SKM-1 (cell line): ENCODE measurements around the gene EFNA1.
"Not testable (repeated sequence)": the region's sequence is repeated elsewhere in the genome, so short reads cannot be mapped to it uniquely, and the experiment has no call there.

Experiments
- DNase-seq: peaks from one replicate; lab custom pipeline; 2025; ENCODE audit not compliant: unreplicated experiment; lab: John Stamatoyannopoulos, UW

Gene EFNA1

DNA sequence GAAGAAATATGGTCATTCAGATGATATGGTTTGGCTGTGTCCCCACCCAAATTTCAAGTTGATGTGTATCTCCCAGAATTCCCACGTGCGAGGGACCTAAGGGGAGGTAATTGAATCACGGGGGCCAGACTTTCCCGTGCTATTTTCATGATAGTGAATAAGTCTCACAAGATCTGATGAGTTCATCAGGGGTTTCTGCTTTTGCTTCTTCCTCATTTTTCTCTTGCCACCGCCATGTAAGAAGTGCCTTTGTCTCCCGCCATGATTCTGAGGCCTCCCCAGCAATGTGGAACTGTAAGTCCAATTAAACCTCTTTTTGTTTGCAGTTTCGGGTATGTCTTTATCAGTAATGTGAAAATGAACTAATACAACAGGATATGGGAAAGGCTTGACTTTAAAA lies 14.1 kb downstream of the EFNA1 start:
- DNase-seq: no peak

DNA sequence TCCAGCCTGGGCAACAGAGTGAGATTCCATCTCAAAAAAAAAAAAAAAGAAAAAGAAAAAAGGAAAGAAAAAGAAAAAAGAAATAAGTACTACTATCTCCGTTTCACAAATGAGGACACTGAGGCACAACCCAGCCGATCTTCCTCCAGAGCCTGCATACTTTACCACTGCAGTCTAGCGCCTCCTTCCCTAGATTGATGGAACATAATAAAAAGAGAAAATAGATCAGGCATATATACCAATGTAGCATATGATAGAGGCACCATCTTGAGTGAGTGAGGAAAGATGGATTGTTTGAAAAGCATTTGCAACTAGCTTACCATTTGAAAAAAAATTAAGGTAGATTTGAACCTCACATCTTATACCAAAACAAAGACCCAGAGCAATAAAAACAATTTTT lies 17.8 kb downstream of the EFNA1 start:
- no peak for DNase-seq

DNA sequence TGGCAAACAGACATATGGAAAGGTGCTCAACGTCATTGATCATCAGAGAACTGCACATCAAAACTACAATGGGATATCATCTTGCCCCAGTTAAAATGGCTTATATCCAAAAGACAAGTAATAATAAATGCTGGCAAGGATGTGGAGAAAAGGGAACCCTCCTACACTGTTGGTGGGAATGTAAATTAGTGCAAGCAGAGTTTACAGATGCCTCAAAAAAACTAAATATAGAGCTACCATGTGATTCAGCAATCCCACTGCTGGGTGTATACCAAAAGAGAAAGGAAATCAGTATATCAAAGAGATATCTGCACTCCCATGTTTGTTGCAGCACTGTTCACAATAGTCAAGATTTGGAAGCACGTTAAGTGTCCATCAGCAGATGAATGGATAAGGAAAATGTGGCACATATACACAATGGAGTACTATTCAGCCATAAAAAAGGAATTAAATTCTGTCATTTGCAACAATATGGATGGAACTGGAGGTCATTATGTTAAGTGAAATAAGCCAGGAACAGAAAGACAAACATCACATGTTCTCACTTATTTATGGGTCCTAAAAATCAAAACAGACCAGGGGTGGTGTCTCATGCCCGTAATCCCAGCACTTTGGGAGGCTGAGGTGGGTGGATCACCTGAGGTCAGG lies 28.4 kb downstream of the EFNA1 start:
- DNase-seq: not testable (repeated sequence)

DNA sequence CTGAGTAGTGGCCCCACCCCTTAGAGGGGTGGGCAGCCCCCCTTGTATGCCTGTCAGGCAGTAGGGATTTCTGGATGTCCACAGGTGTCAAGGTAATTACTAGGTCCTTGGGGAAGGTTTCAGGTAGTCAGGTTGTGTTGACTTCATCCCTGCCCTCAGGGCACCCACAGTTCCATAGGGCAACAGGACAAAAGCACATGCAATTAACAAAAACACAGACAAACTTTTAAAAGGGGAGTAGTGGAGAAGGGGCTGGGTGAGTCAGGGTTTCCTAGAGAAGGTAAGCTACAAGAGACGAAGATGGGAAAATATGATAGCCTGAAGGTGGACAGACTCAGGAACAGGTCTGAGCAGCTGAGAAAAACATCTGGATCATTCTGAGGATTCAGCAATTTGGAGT lies 31.3 kb downstream of the EFNA1 start:
- DNase-seq: no peak

DNA sequence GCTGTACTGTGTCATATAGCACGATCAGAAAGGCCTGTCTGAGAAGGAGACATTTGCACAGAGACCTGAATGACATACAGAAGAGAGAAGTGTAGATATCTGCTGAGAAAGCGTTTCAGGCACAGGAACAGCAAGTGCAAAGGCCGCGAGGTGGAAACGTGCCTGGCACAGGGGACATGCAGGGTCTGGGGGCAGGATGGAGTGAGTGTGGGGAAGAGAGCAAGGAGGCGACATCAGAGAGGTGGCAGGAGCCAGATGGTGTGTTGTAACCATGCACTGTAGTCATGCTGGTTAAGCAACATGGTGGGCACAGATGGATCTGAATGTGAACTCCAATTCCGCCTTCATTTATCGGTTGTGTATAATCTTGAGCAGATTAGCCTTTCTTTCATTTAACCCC lies 32.5 kb downstream of the EFNA1 start:
- no peak for DNase-seq

DNA sequence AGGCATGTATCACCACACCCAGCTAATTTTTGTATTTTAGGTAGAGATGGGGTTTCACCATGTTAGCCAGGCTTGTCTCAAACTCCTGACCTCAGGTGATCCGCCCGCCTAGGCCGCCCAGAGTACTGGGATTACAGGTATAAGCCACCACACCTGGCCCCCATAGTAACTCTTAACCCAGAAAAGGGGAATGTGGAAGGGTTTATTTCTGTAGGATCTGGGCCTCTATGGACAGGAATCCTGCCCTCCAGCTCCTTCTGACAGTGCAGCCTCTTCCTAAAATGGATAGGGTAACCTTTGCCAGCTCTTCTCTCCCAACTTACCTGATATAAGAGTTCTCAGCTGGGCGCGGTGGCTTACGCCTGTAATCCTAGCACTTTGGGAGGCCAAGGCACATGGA lies 35.0 kb downstream of the EFNA1 start:
- not testable (repeated sequence) for DNase-seq

DNA sequence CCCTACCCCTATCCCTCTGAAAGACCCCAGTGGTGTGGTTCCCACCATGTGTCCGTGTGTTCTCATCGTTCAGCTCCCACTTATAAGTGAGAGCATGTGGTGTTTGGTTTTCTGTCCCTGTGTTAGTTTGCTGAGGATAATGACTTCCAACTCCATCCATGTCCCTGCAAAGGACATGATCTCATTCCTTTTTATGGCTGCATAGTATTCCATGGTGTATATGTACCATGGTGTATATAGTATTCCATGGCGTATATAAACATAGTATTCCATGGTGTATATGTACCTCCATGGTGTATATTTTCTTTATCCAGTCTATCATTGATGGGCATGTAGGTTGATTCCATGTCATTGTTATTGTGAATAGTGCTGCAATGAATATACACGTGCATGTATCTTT lies 36.1 kb downstream of the EFNA1 start:
- DNase-seq: not testable (repeated sequence)

DNA sequence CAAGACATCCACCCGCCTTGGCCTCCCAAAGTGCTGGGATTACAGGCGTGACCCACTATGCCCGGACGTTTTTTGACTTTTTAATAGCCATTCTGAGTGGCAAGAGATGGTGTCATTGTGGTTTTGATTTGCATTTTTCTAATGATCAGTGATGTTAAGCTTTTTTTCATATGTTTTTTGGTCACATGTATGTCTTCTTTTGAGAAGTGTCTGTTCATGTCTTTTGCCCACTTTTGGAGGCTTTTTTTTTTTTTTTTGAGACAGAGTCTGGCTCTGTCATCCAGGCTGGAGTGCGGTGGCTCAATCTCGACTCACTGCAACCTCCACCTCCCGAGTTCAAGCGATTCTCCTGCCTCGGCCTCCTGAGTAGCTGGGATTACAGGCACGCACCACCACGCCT lies 36.9 kb downstream of the EFNA1 start:
- not testable (repeated sequence) for DNase-seq

DNA sequence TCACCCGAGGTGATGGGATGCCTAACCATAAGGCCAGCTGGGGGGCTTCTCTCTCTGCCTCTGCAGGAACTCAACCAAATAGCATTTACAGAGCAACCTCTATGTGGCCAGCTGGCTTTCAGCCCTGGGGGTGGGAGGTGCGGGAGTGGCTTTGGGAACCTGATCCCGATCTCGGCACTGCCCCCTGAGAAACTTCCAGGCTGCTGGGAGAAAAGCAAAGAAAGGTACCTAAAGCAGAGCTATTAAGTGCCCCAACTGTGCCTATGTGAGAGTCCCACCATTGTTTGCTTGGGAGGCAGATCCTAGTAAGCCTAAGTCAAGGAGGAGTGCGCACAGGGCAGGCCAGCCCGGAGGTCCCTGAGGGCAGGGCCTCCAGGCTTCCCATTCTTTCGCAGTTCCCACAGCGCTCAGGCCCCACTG lies 38.4 kb downstream of the EFNA1 start:
- no peak for DNase-seq

DNA sequence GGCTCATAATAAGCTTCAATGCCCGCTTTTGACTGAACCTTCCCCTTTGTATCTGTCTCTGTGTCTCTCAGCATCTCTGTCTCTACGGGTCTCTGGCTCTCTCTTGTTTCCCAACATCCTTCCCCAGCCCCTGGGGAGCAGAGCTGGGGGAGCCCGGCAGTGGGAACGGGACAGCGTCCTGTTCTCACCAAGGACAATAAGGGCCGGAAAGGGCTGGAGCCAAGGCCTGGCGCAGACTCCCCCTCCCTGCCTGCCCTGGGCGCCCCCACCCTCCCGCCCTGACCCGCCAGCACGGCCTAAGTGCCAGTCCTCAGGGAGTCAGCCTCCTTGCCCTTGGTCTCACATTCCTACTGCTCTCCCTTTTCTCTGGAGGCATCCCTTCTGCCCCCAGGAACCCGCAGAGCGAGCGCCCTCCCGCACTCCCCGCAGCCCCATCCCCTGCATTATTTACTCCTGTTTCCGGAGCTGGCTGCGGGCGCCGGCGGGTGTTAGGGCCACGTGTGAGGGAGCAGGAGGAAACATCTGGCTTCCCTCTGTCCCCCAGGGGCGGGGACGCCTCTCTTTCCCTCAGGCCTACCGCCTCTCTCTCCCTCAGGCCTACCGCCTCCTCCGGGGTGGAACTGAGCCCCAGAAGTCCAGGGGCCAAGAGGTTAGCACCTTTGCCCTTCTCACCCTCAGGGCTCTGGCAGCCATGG lies 38.9 kb downstream of the EFNA1 start:
- no peak for DNase-seq

DNA sequence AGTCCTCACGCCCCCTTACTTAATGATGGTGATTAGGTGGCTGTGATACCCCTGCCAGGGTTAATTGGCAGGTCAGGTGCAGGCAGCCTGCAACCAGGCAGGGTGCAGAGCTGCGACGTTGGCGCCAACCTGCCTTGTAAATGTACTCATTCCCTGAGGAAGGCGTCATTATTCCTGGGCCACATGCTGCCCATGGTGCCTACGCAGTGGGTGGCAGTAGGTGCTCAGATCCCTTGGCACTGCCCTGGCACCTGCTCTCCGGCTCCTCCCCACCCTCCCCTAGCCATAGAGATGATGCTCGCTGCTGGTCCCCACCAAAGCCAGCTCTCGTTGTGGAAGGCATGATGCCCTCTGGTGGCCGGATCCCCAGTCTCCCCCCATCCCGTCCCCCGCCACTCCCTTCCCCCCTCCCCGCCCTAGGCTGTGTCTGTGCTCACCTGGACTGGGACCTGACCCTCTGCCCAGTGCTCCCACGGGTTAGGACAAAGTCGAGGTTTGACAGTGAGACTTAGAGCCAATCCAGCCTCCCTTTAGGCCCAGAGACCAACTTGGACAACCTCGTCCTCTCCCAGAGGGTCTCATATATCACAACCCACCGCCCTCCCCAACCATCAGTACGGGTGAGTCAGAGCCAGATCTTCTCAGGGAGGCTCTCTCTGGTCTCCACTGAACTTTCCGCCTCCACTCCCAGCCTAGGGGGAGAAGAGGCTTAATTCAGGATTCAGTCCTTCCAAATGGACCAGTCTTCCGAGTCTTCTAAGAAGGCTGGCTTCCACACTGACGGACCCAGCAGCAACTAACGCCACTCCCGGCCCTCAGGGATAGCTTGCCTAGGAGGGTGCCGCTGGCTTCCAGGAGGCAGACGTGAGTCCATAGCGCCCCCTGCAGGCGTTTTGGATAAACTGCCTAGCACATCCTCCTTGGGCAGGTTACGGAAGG lies 39.8 kb downstream of the EFNA1 start:
- DNase-seq: peak; percentile 92

DNA sequence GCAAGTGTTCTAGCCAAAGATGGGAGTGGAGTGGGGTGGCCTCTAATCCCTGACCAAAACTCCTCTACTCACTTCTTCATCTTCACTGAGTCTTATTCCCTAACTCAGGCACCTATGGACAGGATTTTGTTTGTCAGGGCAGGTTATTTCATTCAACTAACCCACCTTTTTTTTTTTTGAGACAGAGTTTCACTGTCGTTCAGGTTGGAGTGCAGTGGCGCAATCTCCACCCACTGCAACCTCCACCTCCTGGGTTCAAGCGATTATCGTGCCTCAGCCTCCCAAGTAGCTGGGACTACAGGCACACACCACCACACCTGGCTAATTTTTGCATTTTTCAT lies 40.4 kb downstream of the EFNA1 start:
- not testable (repeated sequence) for DNase-seq

DNA sequence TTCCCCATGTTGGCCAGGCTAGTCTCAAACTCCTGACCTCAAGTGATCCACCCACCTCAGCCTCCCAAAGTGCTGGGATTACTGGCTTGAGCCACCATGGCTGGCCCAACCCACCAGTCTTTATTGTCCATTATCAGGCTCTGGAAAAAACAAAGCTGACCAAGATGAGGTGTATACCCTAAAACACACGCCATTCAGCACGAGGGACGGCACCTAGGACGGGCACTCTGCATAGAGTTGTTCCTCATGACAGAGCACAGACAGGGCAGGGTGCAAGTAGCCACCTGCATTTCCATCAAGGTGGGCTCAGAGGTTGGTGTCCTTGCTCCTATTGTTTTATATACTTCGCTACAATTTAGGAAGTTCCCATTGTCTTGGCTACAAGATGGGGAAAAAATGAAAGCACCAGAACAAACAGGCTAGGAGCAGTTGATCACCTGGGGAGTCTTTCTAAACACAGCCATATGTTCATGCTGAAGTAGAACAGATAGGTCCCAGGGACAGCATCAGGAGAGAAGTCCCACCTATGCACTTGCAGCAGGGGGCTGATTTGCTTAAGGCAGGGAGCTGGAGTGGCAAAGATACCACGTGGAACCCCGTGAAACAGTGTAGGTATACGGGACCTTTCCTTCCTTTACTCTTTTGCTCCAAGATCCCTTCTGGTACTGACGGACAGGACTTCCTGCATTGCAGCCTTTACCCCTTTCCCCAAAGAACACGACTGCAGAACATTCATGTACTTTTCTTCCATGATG lies 41.0 kb downstream of the EFNA1 start:
- DNase-seq: no peak

DNA sequence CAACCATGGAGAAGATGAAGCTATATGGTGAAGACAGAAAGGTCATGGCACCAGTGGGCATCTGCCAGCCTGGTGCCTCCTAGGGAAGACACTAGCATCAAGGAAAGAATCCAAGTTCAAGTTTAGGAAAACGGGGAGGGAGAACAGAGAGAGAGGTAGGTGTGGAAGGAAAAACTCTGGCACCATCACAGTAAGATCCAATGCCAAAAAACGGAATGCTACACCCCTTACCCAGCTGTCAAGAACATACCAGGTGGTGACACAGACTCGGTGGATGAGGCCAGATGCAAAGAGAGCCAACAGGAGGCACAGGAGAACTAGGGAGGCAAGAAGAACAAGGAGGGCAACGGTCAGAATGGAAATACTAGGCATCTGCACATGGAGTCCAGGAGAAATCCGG lies 41.9 kb downstream of the EFNA1 start:
- DNase-seq: no peak

DNA sequence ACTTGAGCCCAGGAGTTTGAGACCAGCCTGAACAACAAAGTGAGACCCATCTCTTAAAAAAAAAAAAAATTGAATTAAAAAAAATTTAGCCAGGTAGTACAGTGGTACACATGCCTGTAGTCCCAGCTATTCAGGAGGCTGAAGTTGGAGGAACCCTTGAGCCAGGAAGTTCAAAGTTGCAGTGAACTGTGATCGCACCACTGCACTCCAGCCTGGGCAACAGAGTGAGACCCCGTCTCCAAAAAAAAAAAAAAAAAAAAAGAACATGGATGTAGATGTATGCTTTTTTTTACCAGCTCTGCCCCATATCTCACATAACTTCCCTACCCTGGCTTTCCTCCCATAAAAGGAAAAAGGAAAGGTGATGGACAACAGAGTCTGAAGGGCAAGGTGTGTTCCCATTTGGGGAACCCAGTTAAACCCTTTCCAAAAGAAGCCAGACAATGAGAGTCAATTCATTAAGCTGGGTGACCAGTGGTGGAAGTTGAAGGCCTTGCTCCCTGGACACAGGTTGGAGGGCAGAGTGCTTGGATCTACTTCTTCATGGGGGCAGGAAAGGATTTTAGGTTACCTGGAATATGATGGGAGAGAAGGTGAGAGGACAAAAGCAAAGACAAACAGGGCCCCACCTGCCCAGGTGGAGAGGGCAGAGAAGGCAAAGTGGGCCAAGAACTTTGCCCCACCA lies 42.6 kb downstream of the EFNA1 start:
- no peak for DNase-seq

DNA sequence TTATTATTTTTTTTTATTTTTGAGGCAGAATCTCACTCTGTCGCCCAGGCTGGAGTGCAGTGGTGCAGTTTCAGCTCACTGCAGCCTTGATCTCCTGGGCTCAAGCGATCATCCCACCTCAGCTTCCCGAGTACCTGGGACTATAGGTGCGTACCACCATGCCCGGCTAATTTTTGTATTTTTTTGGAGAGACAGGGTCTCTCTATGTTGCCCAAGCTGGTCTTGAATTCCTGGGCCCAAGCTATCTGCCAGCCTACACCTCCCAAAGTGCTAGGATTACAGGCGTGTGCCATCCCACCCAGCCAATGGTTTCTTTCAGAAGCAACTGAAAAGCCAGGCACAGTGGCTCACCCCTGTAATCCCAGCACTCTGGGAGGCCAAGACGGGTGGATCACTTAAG lies 43.1 kb downstream of the EFNA1 start:
- no peak for DNase-seq

DNA sequence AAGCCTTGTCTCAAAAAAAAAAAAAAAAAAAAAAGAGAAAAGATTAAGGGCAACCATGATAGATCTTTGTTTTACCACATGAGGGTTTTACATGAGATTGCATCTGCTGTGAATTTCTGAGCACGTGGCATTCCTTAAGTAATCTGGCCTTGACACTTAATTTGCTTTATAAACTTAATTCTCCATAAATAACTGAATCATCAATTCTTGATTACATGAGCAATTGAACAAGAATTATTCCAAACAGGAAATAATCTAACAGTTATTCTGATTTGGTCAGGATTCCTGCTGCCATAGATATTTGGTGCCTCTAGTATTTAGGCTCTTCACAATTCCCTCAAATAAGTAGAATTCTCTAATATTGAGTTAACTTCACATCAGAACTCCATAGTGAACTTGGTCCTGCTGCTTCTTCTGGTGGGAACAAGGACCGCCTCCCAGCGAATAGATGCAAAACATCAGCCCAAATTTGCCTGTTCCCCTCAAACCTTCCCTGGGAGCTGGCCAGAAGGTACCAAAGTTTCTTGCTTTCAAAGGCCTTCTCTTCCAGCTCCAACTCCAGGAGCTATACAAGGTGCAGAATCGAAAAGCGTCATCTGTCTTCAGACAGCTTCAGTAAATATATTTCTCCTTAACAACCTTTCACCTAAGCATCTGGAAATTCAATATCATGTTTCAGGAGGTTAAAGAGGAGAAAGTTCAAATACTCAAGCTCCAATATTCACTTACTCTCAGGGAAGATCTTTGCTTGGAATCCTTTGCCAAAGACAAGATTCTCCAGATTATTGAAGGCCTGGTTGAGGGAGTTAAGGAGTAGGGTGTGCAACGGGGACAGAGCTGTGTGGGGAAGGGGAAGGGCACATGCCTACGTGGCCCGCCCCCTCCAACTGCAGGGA lies 44.4 kb downstream of the EFNA1 start:
- no peak for DNase-seq

DNA sequence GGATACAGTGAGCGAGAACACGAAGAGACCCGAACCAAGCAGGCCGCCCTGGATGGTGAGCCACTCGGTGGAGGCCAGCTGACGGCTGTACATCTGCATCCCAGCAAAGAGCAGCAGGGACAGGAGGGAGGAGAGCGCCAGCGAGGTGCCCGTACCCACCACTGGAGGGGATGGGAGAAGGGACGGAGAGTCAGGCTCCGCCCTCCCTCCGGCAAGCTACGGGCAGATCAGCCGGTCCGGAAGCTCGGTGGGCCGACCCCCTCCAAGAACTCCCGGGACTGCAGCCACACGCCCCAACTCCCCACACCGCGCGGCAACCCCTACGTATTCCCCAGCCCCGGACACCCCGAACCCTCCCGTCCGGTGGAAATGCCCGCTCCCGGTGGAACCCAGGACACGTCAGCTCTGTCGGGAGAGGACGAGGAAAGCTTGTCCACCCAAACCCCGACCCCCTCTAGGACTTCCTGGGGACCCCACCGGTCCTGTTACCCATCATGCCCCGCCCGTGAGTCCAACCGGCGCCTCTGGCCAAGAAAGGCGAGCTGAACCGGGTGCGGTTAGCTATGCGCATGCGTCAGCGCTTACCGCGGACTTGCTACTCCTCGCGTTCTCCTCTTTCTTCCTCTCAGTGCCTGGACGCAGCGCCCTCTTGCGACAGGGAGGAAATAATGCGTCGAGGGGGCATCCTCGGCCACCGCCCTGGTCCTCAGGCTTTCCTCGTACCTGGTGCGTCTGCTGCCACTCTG lies 45.2 kb downstream of the EFNA1 start, which contains the start of gene KRTCAP2:
KRTCAP2 (minus strand) TSS at position 573 of the 746 bp plus-strand sequence; CDS start at position 493, 80 bp downstream.
- DNase-seq: peak; percentile 99
